Activated naive CD8-positive, alpha-beta T cell treated with anti-CD3 and anti-CD28 coated beads, Interleukin-2, amount 50 U/mL, for 16 hours (primary cell): ENCODE data around the gene IDE.
"Not testable (repeated sequence)": the region's sequence is repeated elsewhere in the genome, so short reads cannot be mapped to it uniquely, and the experiment has no call there.

Experiments used
- DNase-seq: peaks from one replicate; pipeline ENCODE4 v3.0.0-alpha.2; 2020; ENCODE audit warnings: low read depth, low spot score

The IDE gene

DNA sequence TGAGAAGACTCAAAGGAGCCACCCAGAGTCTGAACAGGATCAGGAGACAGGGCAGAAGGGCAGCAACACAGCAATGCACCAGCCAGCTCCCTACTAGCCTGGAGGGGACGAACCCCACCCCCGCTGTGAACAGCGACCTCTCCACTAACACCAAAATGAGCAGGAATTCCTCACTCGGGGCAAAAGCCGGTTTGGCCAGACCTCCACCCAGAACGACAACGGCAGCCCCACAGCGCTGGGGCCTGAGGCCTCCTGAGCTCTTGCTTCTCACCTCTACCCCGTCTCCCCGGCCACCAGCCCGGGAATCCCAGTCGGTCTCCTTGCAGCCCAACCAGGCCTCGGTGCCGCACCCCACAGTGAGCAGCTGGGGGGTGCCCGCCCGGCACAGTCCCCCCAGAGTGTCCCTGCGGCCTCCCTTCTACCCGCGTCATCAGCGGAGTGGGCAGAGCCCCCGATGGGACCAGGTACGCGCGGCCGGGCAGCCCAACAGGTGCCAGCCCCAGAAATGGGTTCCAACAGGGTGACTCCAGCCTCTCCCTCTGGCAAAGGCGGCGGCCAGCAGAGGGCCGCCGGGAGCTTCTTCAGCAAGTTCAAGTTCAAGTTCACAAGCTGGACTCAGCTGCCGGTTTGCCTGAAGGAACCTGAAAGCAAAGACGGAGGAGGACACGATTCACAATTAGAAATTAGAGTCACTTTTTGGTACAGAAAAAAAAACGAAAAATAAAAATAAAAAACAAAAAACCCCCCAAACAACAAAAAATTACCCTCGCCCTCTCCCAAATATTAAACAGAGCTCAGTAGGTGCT, 153.9 kb downstream of the IDE start:
- no peak for DNase-seq

DNA sequence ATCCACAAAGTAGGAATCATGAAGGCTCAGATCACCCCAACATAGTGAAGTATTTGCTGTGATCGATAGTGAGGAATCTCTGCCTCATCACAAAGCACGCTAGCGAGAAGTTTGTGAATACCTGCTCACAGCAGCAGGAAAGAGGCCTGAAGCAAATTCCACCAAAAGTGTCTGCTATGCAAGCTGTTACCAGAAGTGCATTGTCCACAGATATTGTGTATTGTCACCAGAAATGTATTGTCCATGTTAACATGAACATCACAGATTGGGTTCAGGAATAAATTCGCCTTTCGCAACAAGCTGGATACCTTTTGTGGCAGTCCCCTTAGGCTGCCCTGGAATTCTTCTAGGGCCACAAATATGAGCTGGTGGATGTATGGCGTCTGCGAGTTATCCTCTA, 155.0 kb downstream of the IDE start:
- no peak for DNase-seq

- no peak for DNase-seq
Measured at GRCh38 chr10:92418221-92418620, 155.7 kb downstream of the IDE start.

DNA sequence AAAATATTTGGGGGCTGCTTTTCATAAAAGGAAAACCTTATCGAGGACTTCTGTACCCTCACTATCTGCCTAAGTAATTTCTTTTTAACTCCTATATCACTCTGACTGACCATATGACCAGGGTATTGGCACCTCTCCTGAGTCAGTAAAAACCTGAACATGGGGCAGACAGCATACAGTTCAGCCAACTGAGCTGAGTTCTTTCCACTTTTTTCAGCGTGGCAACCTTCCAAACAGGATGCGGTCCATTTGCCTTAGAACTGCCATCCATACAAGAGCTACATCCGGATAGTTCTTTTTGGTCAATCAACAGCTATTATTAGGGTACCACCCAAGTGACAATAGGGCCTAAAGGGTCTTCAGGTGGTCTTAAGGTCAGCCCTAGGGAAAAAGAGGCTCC, 160.4 kb downstream of the IDE start:
- no peak for DNase-seq

GRCh38 chr10:92413011-92413410, 160.9 kb downstream of the IDE start:
- DNase-seq, result no peak

- DNase-seq, result no peak
Measured at GRCh38 chr10:92411406-92411805, 162.5 kb downstream of the IDE start.

- DNase-seq, result no peak
Measured at GRCh38 chr10:92410501-92410900, 163.4 kb downstream of the IDE start.

GRCh38 chr10:92408017-92408361, 165.9 kb downstream of the IDE start:
- no peak for DNase-seq

- DNase-seq, result no peak
Measured at GRCh38 chr10:92407305-92408016, 166.4 kb downstream of the IDE start.

DNA sequence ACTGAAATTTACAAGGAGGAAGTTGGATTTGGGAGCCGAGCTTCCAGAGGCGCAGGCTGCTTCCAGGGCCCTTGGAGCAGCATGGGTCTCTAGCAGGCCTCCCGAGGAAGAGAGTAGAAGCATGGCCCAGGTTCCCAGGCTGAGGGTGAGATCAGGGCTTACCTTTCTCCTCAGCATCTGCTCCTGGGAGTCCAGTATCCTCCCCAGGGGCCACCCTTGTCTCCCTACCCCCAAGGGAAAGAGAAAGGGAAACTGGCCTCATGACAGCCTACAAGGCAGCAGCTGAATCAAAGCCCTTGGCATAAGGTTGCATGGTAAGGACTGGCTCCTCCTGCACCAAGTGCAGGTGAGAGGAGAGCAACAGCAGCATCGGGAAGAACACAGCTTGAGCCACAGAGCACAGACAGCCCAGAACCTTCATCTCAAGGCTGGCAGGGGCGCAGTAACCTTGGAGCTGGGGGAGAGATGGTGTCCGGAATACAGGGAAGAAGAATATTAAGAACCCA, 168.4 kb downstream of the IDE start:
- DNase-seq, result no peak

DNA sequence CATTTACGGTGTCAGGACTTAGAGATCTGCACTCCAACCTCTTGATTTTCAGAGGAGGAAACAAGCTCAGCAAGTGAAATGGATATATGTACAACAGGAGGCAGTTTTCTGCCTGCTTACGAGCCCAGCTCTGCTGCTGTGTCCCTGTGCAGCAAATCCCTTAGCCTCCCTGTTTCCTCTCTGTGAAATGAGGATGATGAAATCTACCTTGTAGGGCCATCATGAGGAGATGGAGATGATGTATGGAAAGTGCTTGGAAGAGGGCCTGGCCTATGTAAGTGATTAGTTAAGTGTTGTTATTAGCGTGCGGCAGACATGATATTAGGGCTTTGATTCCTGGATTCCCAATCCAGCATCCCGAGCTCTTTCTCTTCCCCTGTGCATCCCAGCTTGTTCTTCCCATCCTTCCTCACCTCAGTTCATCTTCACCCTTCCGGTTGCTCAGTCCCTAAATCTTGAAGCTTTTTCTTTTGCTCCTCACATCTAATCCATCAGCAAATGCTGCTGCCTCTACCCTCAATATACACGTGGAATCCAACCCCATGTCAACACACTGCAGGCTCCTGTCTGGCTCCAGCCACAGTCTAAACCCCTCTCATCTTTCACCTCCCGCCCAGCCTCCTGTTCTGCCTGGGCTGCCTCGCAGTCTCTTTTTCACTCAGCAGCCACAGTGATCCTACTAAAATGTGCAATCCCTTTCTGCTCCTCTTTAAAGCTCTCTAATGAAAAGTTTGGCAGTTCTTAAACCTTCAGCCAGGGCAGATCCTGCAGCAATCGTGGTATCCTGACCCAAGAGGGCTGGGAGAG, 169.1 kb downstream of the IDE start:
- no peak for DNase-seq

DNA sequence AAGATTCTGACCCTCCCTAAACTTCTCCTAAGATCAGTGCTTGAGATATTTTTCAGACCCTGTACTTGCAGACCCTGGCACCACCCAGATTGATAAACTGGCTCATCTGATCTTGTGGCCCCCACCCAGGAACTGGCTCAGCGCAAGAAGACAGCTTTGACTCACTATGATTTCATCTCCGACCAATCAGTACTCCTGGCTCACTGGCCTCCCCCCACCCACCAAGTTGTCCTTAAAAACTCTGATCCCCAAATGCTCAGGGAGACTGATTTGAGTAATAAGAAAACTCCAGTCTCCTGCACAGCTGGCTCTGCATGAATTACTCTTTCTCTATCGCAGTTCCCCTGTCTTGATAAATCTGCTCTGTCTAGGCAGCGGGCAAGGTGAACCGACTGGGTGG, 171.7 kb downstream of the IDE start:
- DNase-seq, result not testable (repeated sequence)
